Embryonic facial prominence (tissue), 1 donor: ENCODE data around the gene ADGRL3.

Source experiments
- DNase-seq: peaks from one replicate; pipeline ENCODE4 v3.0.0-alpha.2; 2016; ENCODE audit errors: extremely low spot score

ADGRL3 gene

GRCh38 chr4:61426229-61426628, 226.1 kb downstream of the ADGRL3 start:
- DNase-seq = no peak

- no peak for DNase-seq
Observed at GRCh38 chr4:61427099-61427817, 227.1 kb downstream of the ADGRL3 start.

GRCh38 chr4:61427818-61428495, 227.8 kb downstream of the ADGRL3 start:
- DNase-seq = no peak

- no peak for DNase-seq
Observed at GRCh38 chr4:61428950-61429349, 228.8 kb downstream of the ADGRL3 start.

DNA sequence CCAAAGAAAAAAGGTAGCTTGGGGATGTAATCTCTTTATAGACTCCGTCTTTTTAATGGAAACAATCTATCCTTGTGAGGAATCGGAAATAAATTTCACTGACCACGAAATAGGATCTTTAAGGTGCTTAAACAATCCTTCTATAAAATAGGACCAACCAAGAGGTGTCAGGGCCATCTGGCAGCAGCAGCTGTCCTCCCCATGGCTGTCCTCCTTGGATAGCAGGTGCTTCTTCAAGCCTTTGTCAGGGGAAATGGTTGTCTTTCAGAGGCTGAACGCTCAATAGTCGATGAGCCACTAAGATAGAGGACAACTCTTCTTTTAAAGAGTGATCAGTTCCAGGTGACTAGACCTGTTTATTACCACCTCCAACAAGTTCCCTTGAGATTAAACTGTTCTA, 231.0 kb downstream of the ADGRL3 start:
- no peak for DNase-seq

DNA sequence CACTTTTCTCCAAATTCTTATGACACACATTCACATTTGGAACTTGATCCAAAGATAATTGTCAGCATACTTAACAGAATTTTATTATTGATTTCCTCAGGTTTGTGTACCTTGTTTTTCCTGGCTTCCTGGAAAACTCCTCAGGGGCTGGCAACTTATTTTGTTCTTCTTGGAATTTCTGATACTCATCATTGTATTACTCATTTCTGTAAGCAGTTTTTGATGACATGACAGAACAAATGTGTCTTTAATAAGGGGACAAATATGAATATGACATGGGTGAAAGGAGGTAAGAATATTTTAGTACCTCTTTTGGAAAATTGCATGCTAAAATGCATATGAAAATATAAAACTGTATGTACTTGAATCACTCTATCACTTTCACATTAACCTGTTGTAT, 237.8 kb downstream of the ADGRL3 start:
- no peak for DNase-seq

- DNase-seq = no peak
Observed at GRCh38 chr4:61440321-61440720, 240.2 kb downstream of the ADGRL3 start.

DNA sequence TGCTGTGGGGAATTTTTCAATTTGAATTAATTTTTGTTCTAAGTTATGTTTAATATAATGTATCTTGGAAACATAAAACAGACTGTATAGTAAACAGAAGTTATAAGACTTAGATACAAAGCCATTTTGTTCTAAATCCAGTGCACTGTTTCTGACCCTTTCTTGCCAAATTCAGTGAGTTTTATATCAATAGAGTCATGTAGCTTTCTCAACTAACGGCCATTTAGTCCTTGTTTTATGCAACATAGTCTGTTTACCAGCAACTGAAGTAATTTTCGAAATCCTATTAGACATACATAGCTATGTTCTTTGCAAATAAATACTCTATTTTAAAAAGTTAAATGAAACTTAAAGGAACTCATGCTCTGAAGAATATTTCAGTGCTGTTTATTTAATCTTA, 242.8 kb downstream of the ADGRL3 start:
- DNase-seq = no peak

DNA sequence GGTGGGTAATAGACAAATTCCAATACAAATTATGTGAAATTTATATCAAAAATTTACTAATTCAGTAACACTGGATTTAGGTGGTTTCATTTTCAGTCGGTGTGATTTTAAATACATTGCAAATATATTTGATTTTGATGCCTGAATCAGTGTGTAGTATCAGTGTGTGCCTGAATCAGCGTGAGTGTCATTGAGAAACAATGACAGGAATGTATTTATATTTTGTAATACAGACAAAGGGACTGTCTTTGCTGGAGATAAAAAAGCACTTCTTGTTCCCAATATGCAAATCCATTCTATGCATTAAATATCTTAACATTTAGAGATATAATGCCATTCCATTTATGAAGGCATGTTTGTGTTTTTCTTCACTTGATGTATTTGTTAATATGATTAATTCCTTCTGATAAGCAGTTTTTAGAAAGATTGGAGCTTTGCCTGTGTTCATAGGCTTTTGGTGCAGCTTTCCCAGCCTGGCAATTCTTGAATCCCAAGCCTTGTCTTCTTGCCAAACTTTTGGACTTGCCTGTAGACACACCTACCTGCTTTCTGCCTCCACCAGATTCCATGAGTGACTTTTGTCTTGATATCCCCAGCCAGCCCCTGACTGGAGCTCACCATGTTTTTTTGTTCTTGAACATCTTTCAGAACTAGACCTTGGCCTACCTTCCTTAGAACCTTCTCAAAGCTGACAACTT, 243.8 kb downstream of the ADGRL3 start:
- no peak for DNase-seq

DNA sequence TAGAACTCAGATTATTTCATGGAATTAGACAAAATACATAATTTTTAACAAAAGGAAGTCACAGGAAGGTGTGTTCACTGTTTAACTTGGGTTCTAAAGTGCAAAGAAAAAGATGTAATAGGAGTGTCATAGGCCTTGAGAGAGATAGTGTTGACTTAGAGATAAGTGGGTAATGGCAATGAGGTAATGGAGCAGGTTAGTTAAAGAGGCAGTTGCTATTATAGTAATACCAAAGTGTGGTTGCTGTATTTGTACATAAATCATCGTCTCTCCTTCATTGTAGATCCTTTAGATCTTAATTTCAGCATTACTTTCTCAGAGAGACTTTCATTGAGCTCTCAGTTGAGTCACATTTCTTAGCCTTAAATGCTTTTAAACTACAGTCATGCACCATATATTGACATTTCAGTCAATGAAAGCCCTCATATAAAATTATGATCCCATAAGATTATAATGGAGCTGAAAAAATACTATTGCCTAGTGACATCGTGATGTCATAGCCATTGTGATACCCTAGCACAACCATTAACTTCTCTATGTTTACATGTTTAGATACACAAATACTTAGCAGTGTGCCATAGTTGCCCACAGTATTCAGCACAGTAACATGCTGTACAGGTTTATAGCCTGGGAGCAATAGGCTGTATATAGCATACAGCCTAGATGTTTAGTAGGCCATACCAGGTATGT, 245.4 kb downstream of the ADGRL3 start:
- no peak for DNase-seq

- no peak for DNase-seq
Observed at GRCh38 chr4:61446941-61447340, 246.8 kb downstream of the ADGRL3 start.

GRCh38 chr4:61447918-61448317, 247.8 kb downstream of the ADGRL3 start:
- no peak for DNase-seq

- DNase-seq = no peak
Observed at GRCh38 chr4:61451935-61452334, 251.8 kb downstream of the ADGRL3 start.

- DNase-seq = no peak
Observed at GRCh38 chr4:61461956-61462355, 261.8 kb downstream of the ADGRL3 start.

DNA sequence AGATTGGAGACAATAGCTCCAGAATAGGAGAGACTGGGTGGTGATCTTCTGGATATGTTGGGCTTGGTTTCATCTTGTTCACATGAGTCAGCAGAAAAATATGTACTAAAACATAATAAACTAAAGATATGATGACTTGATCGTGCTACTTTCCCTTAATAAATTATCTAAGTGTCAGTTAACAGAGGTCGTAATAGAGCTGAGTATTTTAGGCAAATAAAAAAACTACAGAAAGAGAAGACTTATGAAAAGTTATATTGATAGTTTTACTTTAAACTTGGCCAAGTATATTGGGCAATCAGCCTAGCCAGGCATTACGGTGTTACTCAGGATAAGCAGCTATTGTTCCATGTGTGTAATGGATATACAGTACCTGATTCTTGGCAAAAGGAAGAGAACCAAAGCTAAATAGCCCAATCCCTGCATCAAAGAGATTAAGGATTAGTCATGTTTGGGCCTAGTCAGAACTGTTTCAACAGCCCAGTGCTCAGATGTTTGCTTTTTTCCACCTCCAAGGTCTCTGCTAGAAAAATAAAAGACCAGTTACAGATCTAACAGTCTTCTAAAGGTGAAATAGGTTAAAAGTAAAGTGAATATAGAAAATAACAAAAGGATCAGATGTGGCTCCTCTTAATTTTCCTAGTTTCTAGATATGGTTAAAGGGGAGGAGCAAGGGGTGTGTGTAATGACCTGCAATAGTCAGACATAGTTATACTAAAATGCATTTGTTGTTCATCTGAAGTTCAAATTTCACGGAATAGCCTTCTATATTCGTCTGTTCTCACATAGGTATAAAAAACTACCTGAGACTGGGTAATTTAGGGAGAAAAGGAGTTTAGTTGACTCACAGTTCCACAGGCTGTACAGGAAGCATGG, 262.6 kb downstream of the ADGRL3 start:
- DNase-seq = no peak

GRCh38 chr4:61468024-61468720, 268.0 kb downstream of the ADGRL3 start:
- no peak for DNase-seq

DNA sequence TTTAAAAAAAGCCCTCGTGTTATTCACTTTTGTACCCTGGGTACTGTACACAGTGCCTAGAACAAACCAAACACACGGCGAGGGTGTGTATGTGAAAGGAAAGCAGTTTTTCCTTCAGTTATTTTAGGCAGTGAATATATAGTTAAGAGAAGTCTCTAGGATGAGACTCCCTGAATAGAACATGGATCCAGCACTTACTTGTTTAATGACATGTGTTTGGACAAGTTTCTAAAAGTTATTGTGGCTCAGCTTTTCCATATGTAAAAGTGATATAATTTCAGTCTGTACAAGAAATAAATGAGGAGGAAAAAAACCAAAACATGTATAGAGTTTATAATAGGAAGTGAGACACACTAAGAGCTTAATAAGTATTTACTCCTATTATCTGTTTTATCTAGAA, 273.2 kb downstream of the ADGRL3 start:
- no peak for DNase-seq

DNA sequence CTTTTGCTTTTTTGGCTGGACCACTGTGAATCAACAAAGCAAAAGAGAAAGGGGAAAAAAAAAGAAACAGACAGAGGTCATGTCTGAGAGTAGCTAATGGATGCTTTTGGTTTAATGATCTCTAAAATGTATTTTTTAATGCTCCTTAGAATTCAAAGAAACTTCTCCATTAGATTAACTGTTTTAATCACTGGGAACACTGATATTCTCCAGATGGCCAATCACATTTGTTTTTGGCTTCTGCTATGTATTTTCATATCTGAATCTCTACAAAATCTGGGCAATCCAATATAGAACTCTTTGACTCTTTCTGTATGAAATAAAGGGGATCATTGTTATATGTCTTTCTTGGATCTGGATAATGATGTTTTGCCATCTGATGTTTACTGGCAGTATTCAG, 278.2 kb downstream of the ADGRL3 start:
- no peak for DNase-seq

DNA sequence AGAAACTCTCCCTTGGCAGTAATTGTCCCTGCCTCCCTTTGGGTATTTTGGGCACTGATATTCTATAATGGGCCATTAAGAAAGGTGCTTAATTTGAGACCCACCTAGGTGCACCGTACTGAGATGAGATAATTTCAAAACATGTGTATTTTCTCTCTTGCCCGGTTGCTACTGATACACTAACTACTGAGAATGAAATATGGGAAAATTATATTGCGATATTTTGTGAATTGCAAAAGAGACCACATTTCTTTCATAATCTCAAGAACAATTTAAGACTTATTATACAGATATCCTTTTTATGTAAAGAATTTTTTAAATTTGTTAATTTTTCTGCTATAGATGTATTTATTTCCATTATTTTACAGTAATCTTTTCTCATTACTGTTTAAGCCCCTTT, 284.9 kb downstream of the ADGRL3 start:
- DNase-seq = no peak

DNA sequence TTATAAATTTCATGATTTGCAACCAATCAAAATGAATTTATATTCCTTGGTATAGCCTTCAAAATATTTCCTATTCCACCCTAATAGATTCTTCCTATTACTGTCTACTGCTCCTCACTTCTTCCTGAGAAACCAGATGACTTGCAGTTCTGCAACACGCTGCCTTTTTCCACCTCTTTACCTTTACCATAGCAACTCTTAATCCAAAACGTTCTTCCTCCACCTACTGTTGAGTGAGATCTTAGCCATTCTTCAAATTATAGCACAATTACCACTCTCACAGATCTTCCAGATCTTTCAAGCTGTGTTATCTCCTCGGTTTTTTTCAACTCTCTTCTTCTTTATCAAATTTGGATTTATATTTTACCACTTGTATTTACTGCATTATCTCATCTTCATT, 289.8 kb downstream of the ADGRL3 start:
- no peak for DNase-seq

DNA sequence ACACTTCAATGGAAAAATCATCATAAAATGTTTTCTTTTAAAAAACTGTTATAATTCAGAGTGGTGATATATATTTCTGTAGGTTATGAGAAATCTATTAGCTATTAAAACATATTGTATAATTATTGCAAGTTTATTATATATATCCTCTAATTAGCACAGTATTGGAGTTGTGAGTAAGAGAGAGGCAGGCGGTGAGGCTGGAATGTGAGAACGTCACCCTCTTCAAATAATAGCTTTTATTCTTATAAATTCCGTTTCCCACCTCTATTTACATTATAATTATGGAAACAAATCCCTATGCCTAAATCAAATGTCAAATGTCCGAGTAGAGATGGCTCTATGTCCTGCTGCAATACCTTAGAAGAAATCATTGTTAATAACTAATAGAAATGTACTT, 292.9 kb downstream of the ADGRL3 start:
- DNase-seq = no peak
